OCI-LY1 (cell line): Measurements from ENCODE around the gene KRT12.

ENCODE experiments used
- EZH2 ChIP-seq: fragments of 200-600 bp; sonication (generic), shearing (Covaris generic); IDR thresholded peaks from 2 replicates; pipeline ENCODE4 v1.8.0; 2017; ENCODE audit warnings: borderline replicate concordance, mixed run types, mild to moderate bottlenecking, antibody characterized with exemption, low read length, moderate library complexity, mixed read lengths
- TF ChIP-seq, protein P1 (sequence below): fragments of 200-600 bp; sonication (generic), shearing (Covaris generic); IDR thresholded peaks from 2 replicates; pipeline ENCODE4 v1.5.1; 2017; ENCODE audit warnings: mild to moderate bottlenecking, antibody characterized with exemption, low read length, moderate library complexity, mixed read lengths

DNA sequence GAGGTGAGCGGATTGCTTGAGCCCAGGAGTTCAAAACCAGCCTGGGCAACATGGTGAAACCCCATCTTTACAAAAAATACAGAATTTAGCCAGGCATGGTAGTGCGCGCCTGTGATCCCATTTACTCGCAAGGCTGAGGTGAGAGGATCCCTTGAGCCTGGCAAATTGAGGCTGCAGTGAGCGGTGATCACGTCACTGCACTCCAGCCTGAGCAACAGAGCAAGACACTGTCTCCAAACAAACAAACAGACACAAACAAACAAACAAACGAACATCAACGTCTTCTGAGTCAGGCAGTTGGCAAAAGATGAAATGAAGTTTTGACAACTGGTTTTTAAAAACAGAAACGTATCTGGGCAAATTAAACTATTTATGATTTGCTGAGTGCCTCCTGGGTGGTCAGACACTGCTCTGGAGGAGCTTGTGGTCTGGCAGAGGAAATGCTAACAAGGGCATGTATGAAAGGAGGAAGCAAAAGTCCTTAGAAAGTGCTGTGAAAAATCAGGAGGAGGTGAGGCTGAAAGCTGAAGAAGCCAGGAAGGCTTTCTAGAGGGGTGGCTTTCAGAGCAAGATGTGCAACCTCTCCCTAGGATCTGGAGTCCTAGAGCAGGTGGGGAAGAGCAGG is 28.2 kb upstream of the KRT12 start:
- TF ChIP-seq, protein P1, sequence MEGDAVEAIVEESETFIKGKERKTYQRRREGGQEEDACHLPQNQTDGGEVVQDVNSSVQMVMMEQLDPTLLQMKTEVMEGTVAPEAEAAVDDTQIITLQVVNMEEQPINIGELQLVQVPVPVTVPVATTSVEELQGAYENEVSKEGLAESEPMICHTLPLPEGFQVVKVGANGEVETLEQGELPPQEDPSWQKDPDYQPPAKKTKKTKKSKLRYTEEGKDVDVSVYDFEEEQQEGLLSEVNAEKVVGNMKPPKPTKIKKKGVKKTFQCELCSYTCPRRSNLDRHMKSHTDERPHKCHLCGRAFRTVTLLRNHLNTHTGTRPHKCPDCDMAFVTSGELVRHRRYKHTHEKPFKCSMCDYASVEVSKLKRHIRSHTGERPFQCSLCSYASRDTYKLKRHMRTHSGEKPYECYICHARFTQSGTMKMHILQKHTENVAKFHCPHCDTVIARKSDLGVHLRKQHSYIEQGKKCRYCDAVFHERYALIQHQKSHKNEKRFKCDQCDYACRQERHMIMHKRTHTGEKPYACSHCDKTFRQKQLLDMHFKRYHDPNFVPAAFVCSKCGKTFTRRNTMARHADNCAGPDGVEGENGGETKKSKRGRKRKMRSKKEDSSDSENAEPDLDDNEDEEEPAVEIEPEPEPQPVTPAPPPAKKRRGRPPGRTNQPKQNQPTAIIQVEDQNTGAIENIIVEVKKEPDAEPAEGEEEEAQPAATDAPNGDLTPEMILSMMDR, result no peak
- TF ChIP-seq EZH2, result no peak
